CD14-positive monocyte (primary cell): Measurements from ENCODE around the gene SIK2. TPM values are rescaled to one million over a fixed set of nuclear protein-coding genes. Genes with fewer than 3 reads are reported as not detected.

Experiments used
- DNase-seq, 3 donors: peaks; one replicate each; pipeline ENCODE4 v3.0.0-alpha.2; 2011 to 2022
- H2AFZ ChIP-seq: 2 replicates; pipeline ENCODE4 v1.6.0; 2012; ENCODE audit warnings: mild to moderate bottlenecking, low read depth, low read length, inconsistent platforms; ENCODE audit not compliant: insufficient read depth, poor library complexity, severe bottlenecking
- H3K27ac ChIP-seq, 2 donors: 1 replicate in 1 of 2; 2 replicates in 1 of 2; pipeline ENCODE4 v1.5.1; 2012 to 2013; ENCODE audit warnings: low read length in 2 of 2, control low read depth in 1 of 2, inconsistent platforms in 1 of 2, low read depth in 1 of 2, mild to moderate bottlenecking in 1 of 2
- H3K27me3 ChIP-seq, 2 donors: one replicate each; pipeline versions ENCODE4 v1.6.0 to v1.6.1; 2011 to 2013; ENCODE audit warnings: low read length in 2 of 2; ENCODE audit not compliant: control insufficient read depth in 2 of 2, insufficient read depth in 2 of 2
- H3K36me3 ChIP-seq, 2 donors: replicated peaks in 1 of 2; 1 replicate in 1 of 2; 2 replicates in 1 of 2; pipeline versions ENCODE4 v1.5.1 to v1.6.1; 2012 to 2013; ENCODE audit warnings: low read length in 2 of 2, control low read depth in 1 of 2, inconsistent platforms in 1 of 2, mild to moderate bottlenecking in 1 of 2; ENCODE audit not compliant: insufficient read depth in 2 of 2, control insufficient read depth in 1 of 2
- H3K4me1 ChIP-seq, 2 donors: 1 replicate in 1 of 2; 2 replicates in 1 of 2; pipeline versions ENCODE4 v1.5.1 to v1.6.1; 2012 to 2013; ENCODE audit warnings: low read length in 2 of 2, control low read depth in 1 of 2, inconsistent platforms in 1 of 2, mild to moderate bottlenecking in 1 of 2, moderate library complexity in 1 of 2; ENCODE audit not compliant: insufficient read depth in 2 of 2, control insufficient read depth in 1 of 2
- H3K4me2 ChIP-seq: replicated peaks from 2 replicates; pipeline ENCODE3; 2012; ENCODE audit warnings: low read length, moderate library complexity, mild to moderate bottlenecking; ENCODE audit not compliant: poor library complexity, severe bottlenecking; ENCODE audit errors: extremely low read depth
- H3K4me3 ChIP-seq, 3 experiments: fragments of 200-600 bp in 1 of 3; sonication (generic) in 1 of 3; replicated peaks in 1 of 3; 1 replicate in 2 of 3; 2 replicates in 1 of 3; pipeline ENCODE4 v1.5.1; 2011 to 2013; ENCODE audit warnings: low read length in 3 of 3, mild to moderate bottlenecking in 3 of 3, control low read depth in 2 of 3, low read depth in 2 of 3, inconsistent platforms in 1 of 3, moderate library complexity in 1 of 3
- H3K79me2 ChIP-seq: 2 replicates; pipeline ENCODE4 v1.6.0; 2012; ENCODE audit warnings: mild to moderate bottlenecking, control low read depth, inconsistent platforms, low read length, moderate library complexity; ENCODE audit not compliant: insufficient read depth
- H3K9ac ChIP-seq: 2 replicates; pipeline ENCODE4 v1.6.0; 2017; ENCODE audit warnings: low read length, mild to moderate bottlenecking; ENCODE audit not compliant: insufficient read depth, poor library complexity, severe bottlenecking
- H3K9me3 ChIP-seq, 2 donors: replicated peaks in 1 of 2; 1 replicate in 1 of 2; 2 replicates in 1 of 2; pipeline versions ENCODE4 v1.5.1 to v1.6.1; 2012 to 2013; ENCODE audit warnings: low read length in 2 of 2, control low read depth in 1 of 2; ENCODE audit not compliant: control insufficient read depth in 1 of 2, insufficient read depth in 1 of 2
- H4K20me1 ChIP-seq: 2 replicates; pipeline ENCODE4 v1.6.0; 2012; ENCODE audit warnings: mild to moderate bottlenecking, low read length, control low read depth, moderate library complexity; ENCODE audit not compliant: insufficient read depth
- H3K27ac Mint-ChIP-seq, 7 donors: one replicate each; pipeline ENCODE4 v1.8.0; 2020; ENCODE audit warnings: mild to moderate bottlenecking in 7 of 7, mixed read lengths in 7 of 7, moderate library complexity in 6 of 7, inconsistent platforms in 2 of 7
- H3K27me3 Mint-ChIP-seq, 3 donors: one replicate each; pipeline ENCODE4 v1.8.0; 2021 to 2022; ENCODE audit warnings: low read depth in 3 of 3, mild to moderate bottlenecking in 3 of 3, mixed read lengths in 3 of 3, moderate library complexity in 3 of 3, inconsistent platforms in 1 of 3
- H3K36me3 Mint-ChIP-seq, 2 donors: one replicate each; pipeline ENCODE4 v1.8.0; 2020; ENCODE audit warnings: mixed read lengths in 2 of 2, inconsistent platforms in 1 of 2, mild to moderate bottlenecking in 1 of 2
- H3K4me1 Mint-ChIP-seq: one replicate; pipeline ENCODE4 v1.8.0; 2020; ENCODE audit warnings: mild to moderate bottlenecking, mixed read lengths
- H3K4me3 Mint-ChIP-seq, 2 donors: one replicate each; pipeline ENCODE4 v1.8.0; 2020; ENCODE audit warnings: mild to moderate bottlenecking in 2 of 2, mixed read lengths in 2 of 2, moderate library complexity in 1 of 2
- H3K9me3 Mint-ChIP-seq, 7 donors: one replicate each; pipeline ENCODE4 v1.8.0; 2020 to 2022; ENCODE audit warnings: mixed read lengths in 7 of 7, mild to moderate bottlenecking in 6 of 7, moderate library complexity in 6 of 7, inconsistent platforms in 2 of 7
- WGBS: methylation state at CpG from one replicate; pipeline ENCODE4 v1.1.5; 2013; ENCODE audit warnings: missing lambda C conversion rate; ENCODE audit not compliant: insufficient coverage; 5-methylcytosine and 5-hydroxymethylcytosine counted together
- intact Hi-C, 2 donors: fragments of 100-400 bp; cut with micrococcal nuclease; formaldehyde crosslinking; loops; one replicate each; pipeline versions ENCODE4 v1.15.0 to v1.15.1; 2023
- polyA plus RNA-seq, 3 donors: library from polyadenylated mRNA; depleted of rRNA in 1 of 3; unstranded in 2 of 3; stranded (reverse) in 1 of 3; fragments of 300-500 nt in 2 of 3; fragments of >200 nt in 1 of 3; fragmentation: Illumina TruSeq in 2 of 3; gene quantifications; 1 replicate in 2 of 3; 2 replicates in 1 of 3; pipeline ENCODE4 v1.2.3, GENCODE V29; 2012 to 2021
- TF ChIP-seq, protein P1 (sequence below): fragments of 200-600 bp; IDR thresholded peaks from one replicate; pipeline ENCODE4 v1.8.0; 2022; ENCODE audit warnings: antibody characterized with exemption, mild to moderate bottlenecking

The SIK2 gene
- polyA plus RNA-seq, 3 donors: 0.16 to 8.8 (median 0.23) TPM

GRCh38 chr11:111604392-111605009 lies 2.3 kb downstream of the SIK2 start:
- H3K4me3 ChIP-seq: peak overlapping the region in 1 of 3 experiments; percentile 81
- H3K9me3 Mint-ChIP-seq: no peaks in the 10 kb centered on the region
- no peak overlapping the region for H3K27ac ChIP-seq
- H3K4me1 ChIP-seq: peaks cover 17 to 26% of the 10 kb centered on the region in 2 donors
- H3K9ac ChIP-seq: no peak overlapping the region
- peak in 2 of 3 donors; percentile 25 to 42 for DNase-seq
- H3K27me3 ChIP-seq: no peaks in the 10 kb centered on the region
- H3K36me3 ChIP-seq: no peaks in the 10 kb centered on the region
- no peaks in the 10 kb centered on the region for H3K9me3 ChIP-seq
- no peaks in the 10 kb centered on the region for H3K27me3 Mint-ChIP-seq
- intact Hi-C loops: loop anchor here (5.0 kb wide), 2 partner anchors 173 to 238 kb away; no protein-coding TSS in a partner anchor
- 0% methylated on average over 3 of the region's 9 CpGs for WGBS
- peak overlapping the region in 1 of 2 donors; percentile 13 for H3K4me3 Mint-ChIP-seq
- H4K20me1 ChIP-seq: peaks cover 54% of the 10 kb centered on the region
- no peaks in the 10 kb centered on the region for H3K36me3 Mint-ChIP-seq
- H3K4me1 Mint-ChIP-seq: peaks cover 26% of the 10 kb centered on the region
- H3K27ac Mint-ChIP-seq: no peak overlapping the region
- H3K4me2 ChIP-seq: peak overlapping the region; percentile 86
- no peak overlapping the region for H2AFZ ChIP-seq
- H3K79me2 ChIP-seq: peaks cover 67% of the 10 kb centered on the region
- TF ChIP-seq, protein P1, sequence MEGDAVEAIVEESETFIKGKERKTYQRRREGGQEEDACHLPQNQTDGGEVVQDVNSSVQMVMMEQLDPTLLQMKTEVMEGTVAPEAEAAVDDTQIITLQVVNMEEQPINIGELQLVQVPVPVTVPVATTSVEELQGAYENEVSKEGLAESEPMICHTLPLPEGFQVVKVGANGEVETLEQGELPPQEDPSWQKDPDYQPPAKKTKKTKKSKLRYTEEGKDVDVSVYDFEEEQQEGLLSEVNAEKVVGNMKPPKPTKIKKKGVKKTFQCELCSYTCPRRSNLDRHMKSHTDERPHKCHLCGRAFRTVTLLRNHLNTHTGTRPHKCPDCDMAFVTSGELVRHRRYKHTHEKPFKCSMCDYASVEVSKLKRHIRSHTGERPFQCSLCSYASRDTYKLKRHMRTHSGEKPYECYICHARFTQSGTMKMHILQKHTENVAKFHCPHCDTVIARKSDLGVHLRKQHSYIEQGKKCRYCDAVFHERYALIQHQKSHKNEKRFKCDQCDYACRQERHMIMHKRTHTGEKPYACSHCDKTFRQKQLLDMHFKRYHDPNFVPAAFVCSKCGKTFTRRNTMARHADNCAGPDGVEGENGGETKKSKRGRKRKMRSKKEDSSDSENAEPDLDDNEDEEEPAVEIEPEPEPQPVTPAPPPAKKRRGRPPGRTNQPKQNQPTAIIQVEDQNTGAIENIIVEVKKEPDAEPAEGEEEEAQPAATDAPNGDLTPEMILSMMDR: peak; percentile 60

GRCh38 chr11:111605681-111606080 lies 3.4 kb downstream of the SIK2 start:
- Histone ChIP-seq H3K27me3 (no peaks in the 10 kb centered on the region), H3K36me3 (no peaks in the 10 kb centered on the region), H3K4me2 (no peak overlapping the region), H3K4me1 (peaks cover 17 to 26% of the 10 kb centered on the region in 2 donors), H2AFZ (no peak overlapping the region), H4K20me1 (peaks cover 59% of the 10 kb centered on the region), H3K79me2 (peaks cover 73% of the 10 kb centered on the region), H3K9me3 (no peaks in the 10 kb centered on the region), H3K9ac (no peak overlapping the region), H3K4me3 (no peak overlapping the region), H3K27ac (no peak overlapping the region)
- Mint-ChIP-seq H3K27ac (no peak overlapping the region), H3K36me3 (no peaks in the 10 kb centered on the region), H3K9me3 (no peaks in the 10 kb centered on the region), H3K4me3 (no peak overlapping the region), H3K27me3 (no peaks in the 10 kb centered on the region), H3K4me1 (peaks cover 26% of the 10 kb centered on the region)
- TF ChIP-seq, protein P1: no peak
- DNase-seq: no peak
- no CpG with 5 or more reads among the region's 4 CpGs for WGBS
- intact Hi-C loops: no loop called here
